ENCODE data around the gene ATP1A3. TPM values are rescaled to one million over a fixed set of nuclear protein-coding genes. Genes with fewer than 3 reads are reported as not detected.
"Not testable (repeated sequence)": the region's sequence is repeated elsewhere in the genome, so short reads cannot be mapped to it uniquely, and the experiment has no call there.

ATP1A3 gene
- polyA plus RNA-seq, 1 donor from 2014 or later: 1.2 TPM

DNA sequence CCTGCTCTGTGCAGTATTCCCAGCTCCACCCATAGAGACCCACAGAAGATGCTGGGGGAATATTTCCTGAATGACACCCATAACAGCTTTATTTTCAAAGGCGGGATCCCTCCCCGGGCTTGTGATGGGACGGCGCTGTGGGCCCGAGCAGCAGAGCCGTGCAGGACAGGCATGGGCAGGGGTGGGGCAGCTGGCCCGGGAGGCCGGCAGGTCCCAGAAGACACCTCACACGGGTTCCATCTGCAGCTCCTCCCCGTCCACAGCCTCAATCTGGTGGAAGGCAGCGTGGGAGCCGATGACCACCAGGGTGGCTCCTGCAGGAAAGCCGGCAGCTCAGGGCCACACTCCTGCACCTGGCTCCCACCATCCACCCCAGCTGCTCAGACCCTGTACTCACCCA is 37.4 kb downstream of the ATP1A3 start:
- no peaks in the 10 kb centered on the region for H3K36me3 Mint-ChIP-seq
- no peaks in the 10 kb centered on the region for H3K27me3 Mint-ChIP-seq
- no peaks in the 10 kb centered on the region for H3K9me3 Mint-ChIP-seq
- peaks cover 7 to 17% (median 12%) of the 10 kb centered on the region in 3 donors for H3K4me1 Mint-ChIP-seq
- H3K27ac Mint-ChIP-seq: no peak overlapping the region
- peak overlapping the region in 1 of 4 donors; percentile 25 for H3K4me3 Mint-ChIP-seq

DNA sequence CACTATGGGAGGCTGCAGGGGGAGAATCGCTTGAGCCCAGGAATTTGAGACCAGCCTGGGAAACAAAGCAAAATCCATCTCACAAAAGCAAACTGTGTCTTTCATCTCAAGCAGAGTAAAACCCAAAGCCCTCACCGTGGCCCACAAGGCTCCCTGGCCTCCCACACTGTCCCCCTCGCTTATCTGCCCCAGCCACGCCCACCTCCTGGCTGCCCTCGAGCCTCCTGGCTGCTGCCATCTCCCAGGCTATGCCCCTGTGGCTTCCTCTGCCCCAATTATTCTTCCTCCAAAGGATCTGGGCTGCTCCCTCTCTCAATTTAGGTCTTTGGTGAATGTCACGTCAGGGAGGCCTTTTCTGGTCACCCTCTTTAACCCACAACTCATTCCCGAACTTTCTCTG is 38.5 kb downstream of the ATP1A3 start:
- no peaks in the 10 kb centered on the region for H3K9me3 Mint-ChIP-seq
- H3K4me1 Mint-ChIP-seq: peaks cover 12 to 19% (median 16%) of the 10 kb centered on the region in 3 donors
- no peaks in the 10 kb centered on the region for H3K27me3 Mint-ChIP-seq
- peak overlapping the region in 1 of 4 donors; percentile 25 for H3K4me3 Mint-ChIP-seq
- H3K36me3 Mint-ChIP-seq: no peaks in the 10 kb centered on the region
- H3K27ac Mint-ChIP-seq: no peak overlapping the region

DNA sequence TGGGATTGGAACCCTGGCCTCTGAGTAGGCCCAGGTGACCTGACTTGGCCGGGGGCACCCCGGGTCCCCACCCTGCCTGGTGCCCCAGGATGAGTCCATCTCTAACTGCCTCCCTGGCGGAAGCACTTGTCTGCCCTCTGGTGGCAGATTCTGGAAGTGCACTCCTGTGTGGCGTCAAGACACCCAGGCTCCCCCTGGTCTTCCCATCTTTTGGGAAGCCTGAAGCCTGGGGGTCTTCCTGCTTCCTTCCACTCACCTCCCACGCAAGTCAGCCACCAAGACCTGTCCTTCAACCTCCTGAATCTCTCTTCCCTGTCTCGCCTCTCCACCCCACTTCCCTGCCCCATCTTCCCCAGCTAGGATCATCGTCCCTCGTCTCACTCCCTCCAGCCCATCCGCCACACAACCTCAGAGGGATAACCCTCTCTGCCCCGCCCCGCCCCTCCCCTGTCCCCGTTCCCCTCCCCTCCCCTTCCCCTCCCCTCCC is 42.3 kb downstream of the ATP1A3 start:
- H3K4me1 Mint-ChIP-seq: peaks cover 13 to 21% (median 18%) of the 10 kb centered on the region in 3 donors
- no peaks in the 10 kb centered on the region for H3K36me3 Mint-ChIP-seq
- no peaks in the 10 kb centered on the region for H3K9me3 Mint-ChIP-seq
- peak overlapping the region in 2 of 3 donors; percentile 40 to 97 for H3K27ac Mint-ChIP-seq
- H3K27me3 Mint-ChIP-seq: peaks cover 1% of the 10 kb centered on the region
- peak overlapping the region in 2 of 4 donors; percentile 72 to 84 for H3K4me3 Mint-ChIP-seq

DNA sequence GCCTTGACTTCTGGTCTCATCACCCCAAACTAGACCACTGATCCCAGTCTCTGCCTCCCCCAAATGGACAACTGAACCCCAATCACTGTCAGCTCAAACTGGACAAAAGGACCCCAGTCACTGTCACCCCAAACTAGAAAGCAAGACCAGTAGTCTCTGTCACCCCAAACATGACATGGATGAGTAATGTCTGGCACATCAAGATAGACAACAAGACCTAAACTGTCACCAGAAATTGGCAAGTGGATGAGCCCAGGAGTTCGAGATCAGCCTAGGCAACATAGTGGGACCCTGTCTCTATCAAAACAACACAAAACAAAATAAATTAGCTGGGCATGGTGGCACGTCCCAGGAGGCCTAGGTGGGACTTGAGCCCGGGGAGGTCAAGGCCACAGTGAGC is 46.9 kb downstream of the ATP1A3 start:
- H3K36me3 Mint-ChIP-seq: no peaks in the 10 kb centered on the region
- H3K27me3 Mint-ChIP-seq: peaks cover 2% of the 10 kb centered on the region
- H3K4me1 Mint-ChIP-seq: peaks cover 37 to 49% (median 39%) of the 10 kb centered on the region in 3 donors
- H3K27ac Mint-ChIP-seq: peak overlapping the region; percentile 95 to 100 (median 98)
- H3K9me3 Mint-ChIP-seq: no peaks in the 10 kb centered on the region
- H3K4me3 Mint-ChIP-seq: peak overlapping the region in 3 of 4 donors; percentile 52 to 66 (median 61)

DNA sequence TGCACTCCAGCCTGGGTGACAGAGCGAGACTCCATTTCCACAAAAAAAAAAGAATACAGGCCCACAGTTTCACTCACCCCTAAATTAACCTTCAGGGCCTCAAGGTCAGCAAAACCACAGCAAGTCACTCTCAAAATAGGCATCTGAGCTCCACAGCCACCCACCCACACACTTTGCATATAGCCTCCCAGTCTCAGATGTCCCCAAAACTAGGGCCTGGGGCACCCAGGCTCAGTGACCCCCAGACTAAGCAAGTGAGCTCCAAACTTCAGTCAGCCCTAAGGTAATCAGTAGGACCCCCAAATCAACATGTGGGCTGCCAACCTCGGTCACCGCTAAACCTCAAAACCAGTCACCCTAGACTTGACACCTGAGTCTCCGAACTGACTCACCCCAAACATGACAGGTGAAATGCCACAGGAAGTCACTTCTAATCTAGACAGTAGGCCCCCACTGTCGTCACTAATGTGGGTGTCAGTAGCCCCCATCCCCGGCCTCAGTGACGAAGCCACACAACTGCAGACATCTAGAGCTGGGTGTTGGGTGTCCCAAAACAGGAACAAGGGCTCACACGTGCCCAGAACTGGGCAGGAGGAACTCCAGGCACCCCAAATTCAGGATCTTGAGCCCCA is 48.8 kb downstream of the ATP1A3 start:
- Mint-ChIP-seq H3K4me3 (peak overlapping the region; percentile 75 to 89 (median 84)), H3K27ac (peak overlapping the region; percentile 98 to 100 (median 99)), H3K9me3 (no peaks in the 10 kb centered on the region), H3K36me3 (no peaks in the 10 kb centered on the region), H3K4me1 (peaks cover 38 to 51% (median 45%) of the 10 kb centered on the region in 3 donors), H3K27me3 (peaks cover 2% of the 10 kb centered on the region)

DNA sequence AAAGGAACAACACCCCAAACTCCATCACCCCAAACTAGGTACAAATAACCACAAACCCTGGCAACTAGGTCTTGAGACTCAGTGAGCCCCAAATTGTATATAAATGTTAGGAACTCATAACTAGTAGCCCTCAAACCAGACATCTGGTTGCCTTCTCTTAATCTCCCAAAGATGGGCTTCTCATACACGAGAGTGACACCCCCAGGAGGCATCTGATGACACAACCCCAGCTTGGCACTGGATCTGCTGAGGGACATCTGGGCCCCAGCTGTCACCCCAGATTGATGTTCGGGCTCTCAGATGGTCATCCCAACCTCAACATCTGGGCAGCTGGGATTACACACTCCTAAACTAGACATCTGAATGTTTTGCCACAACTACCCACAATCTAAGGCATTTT is 49.7 kb downstream of the ATP1A3 start:
- peak overlapping the region; percentile 46 to 89 (median 84) for H3K4me3 Mint-ChIP-seq
- H3K27me3 Mint-ChIP-seq: peaks cover 2% of the 10 kb centered on the region
- peak overlapping the region; percentile 98 to 100 (median 99) for H3K27ac Mint-ChIP-seq
- peaks cover 38 to 48% (median 45%) of the 10 kb centered on the region in 3 donors for H3K4me1 Mint-ChIP-seq
- H3K36me3 Mint-ChIP-seq: no peaks in the 10 kb centered on the region
- H3K9me3 Mint-ChIP-seq: no peaks in the 10 kb centered on the region

DNA sequence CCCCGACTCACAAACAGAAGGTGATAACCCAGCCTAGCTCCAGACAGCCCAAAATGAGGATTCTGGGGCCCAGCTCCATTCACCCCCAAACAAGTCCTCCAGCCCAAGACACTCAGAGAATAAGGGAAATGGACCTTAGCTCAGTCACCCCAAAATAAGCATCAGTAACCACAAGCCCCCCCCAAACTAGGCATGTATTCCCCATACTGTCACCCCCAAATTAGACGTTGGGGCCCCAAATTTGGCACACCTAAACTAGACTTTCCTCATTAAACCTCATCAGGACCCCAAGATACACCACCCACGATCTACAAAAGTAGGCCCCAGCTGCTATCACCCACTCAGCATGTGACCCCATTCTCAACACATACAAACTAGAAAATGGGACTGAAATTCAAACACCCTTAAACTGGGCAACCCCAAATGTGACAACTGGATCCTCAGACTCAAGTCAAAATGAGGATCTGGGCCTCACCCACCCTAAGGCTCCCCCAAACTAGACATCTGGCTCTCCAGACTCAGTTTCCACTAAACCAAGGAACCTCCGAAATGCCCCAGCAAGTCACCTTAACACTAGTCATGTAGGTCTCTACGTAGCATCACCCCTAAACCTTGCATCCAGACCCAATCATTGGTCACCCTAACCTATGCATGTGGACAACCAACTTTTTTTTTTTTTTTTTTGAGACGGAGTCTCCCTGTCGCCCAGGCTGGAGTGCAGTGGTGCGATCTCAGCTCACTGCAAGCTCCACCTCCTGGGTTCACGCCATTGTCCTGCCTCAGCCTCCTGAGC is 52.4 kb downstream of the ATP1A3 start:
- H3K9me3 Mint-ChIP-seq: no peaks in the 10 kb centered on the region
- peak overlapping the region; percentile 71 to 93 (median 88) for H3K4me3 Mint-ChIP-seq
- peaks cover 1% of the 10 kb centered on the region for H3K27me3 Mint-ChIP-seq
- H3K4me1 Mint-ChIP-seq: peaks cover 31 to 45% (median 42%) of the 10 kb centered on the region in 3 donors
- H3K36me3 Mint-ChIP-seq: no peaks in the 10 kb centered on the region
- H3K27ac Mint-ChIP-seq: peak overlapping the region; percentile 83 to 96 (median 89)

DNA sequence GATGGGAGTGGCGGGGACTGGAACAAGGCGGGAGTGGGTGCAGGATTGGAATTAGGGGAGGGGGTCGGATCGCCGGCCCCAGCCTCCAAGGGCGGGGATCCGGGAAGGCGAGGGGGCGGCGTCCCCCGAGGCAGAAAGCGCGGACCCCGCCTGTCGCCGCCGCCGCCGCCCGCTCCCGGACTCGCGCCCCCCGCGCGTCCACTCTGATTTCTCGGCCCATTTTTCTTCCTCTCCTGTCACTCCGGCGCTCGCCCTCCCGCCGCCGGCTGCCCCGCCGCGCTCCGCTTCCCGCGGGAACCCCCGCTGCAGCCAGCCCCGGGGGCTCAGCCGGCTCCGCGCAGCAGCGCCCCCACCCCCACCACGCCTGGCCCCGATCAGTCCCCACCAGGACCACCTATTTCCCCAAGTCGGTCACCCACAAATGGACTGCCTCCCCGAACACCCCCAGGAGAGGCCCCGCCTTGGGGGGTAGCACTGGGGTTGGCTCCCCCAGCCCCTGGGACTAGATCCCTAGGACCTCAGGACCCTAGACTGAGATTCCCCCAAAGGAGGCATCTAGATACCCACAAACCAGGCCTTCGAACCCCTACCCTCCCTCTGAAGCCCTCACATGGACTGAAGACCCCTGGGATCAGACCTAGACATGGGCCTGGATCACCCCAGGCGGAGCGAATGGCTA is 53.2 kb downstream of the ATP1A3 start:
- Mint-ChIP-seq H3K36me3 (no peaks in the 10 kb centered on the region), H3K4me1 (peaks cover 31 to 45% (median 42%) of the 10 kb centered on the region in 3 donors), H3K27ac (peak overlapping the region; percentile 83 to 96 (median 85))

DNA sequence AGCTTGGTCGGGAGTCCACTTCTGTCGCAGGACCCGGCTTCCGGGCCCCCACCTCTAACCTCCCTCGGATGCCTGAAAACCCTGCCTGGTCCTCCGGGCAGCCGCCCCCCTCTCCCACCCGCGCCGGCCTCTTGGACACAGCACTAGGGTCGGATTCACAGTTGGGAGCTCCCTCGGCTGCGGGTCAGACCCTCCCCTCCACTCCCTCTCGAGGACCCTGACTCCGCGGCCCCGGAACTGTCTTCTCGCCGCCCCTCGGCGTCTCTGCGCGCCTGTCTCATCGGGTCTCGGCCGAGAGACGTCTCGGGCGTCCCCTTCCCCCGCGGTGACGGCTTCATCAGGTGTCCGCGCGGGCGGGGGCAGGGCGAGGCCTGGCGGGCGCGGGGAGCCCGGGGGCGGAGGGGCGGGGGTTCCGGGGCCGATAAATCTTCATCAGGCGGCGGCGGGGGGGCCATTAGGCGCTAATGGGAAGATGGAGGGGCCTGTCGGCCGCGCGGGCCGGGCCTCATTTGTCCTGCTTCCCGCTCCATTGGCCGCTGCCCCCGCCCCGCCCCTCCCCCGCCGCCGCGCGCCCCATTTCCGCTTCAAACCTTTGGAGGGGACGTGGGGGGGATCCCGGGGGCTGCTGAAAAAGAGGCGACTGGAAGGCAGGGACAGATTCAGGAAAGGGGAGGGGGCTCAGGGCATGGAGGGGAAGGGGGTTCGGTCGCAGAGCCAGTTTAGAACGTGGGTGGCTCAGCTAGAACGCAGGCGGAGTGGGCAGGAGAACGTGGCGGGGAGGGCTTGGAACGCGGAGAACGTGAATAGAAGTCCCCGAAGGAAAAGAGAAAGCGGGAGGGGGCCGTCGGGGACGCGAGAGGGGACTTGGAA is 53.9 kb downstream of the ATP1A3 start:
- H3K4me3 Mint-ChIP-seq: peak overlapping the region; percentile 71 to 93 (median 88)
- H3K36me3 Mint-ChIP-seq: no peaks in the 10 kb centered on the region
- H3K4me1 Mint-ChIP-seq: peaks cover 27 to 43% (median 39%) of the 10 kb centered on the region in 3 donors
- peaks cover 4% of the 10 kb centered on the region for H3K27me3 Mint-ChIP-seq
- H3K27ac Mint-ChIP-seq: peak overlapping the region in 2 of 3 donors; percentile 85 to 96
- no peaks in the 10 kb centered on the region for H3K9me3 Mint-ChIP-seq

More for the DNA sequence above, 53.2 kb downstream of the ATP1A3 start:
- Mint-ChIP-seq H3K27me3 (peaks cover 3% of the 10 kb centered on the region), H3K4me3 (peak overlapping the region; percentile 85 to 93 (median 88)), H3K9me3 (no peaks in the 10 kb centered on the region)

DNA sequence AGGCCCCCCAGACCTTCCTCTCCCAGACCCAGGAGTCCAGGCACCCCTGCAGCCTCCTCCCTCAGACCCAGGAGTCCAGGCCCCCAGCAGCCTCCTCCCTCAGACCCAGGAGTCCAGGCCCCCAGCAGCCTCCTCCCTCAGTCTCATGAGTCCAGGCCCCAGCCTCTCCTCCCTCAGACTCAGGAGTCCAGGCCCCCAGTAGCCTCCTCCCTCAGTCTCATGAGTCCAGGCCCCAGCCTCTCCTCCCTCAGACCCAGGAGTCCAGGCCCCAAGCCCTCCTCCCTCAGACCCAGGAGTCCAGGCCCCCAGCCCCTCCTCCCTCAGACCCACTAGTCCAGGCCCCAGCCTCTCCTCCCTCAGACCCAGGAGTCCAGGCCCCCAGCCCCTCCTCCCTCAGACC is 54.8 kb downstream of the ATP1A3 start:
- peak overlapping the region in 1 of 3 donors; percentile 96 for H3K27ac Mint-ChIP-seq
- not testable (repeated sequence) for H3K9me3 Mint-ChIP-seq, H3K27me3 Mint-ChIP-seq, H3K36me3 Mint-ChIP-seq
- H3K4me1 Mint-ChIP-seq: peaks cover 27 to 43% (median 38%) of the 10 kb centered on the region in 3 donors
- H3K4me3 Mint-ChIP-seq: peak overlapping the region in 1 of 4 donors; percentile 19

DNA sequence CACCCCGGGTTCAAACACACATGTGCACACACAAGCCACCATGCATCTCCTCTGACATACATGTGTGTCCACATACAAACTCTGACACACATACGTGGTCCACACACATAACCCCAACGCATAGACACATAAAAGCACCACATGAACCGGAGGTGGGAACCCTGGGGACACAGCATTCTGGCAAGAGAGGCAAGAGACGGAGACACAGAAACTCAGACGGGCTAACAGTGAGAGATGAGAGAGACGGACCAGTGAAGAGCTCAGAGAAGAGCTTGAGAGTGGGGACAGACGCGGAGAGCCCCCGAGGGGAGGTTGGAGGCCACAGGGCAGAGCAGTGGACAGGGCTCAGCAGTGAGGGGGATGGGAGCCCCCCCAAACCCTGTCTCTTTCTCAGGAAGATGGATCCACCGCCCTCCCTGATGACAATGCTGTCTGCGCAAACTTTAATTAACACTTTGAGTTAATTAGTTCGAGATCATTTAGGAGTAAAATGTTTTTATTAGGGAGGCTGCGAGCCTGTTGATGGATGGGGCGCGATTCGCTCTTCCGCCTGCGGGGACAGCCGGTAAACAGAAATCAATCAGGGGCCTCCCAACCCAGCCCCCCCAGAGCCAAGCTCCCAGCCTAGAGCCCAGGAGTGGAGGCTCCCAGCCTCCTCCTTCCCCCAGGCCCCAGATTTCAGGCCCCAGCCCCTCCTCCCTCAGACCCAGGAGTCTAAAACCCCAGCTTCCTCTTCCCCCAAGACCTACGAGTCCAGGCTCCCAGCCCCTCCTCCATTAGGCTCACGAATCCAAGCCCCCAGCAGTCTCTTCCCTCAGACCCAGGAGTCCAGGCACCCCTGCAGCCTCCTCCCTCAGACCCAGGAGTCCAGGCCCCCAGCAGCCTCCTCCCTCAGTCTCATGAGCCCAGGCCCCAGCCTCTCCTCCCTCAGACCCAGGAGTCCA is 56.2 kb downstream of the ATP1A3 start:
- Mint-ChIP-seq H3K4me3 (peak overlapping the region; percentile 32 to 61 (median 58)), H3K9me3 (no peaks in the 10 kb centered on the region), H3K27ac (peak overlapping the region in 1 of 3 donors; percentile 38), H3K27me3 (peaks cover 7% of the 10 kb centered on the region), H3K36me3 (no peaks in the 10 kb centered on the region), H3K4me1 (peaks cover 25 to 40% (median 38%) of the 10 kb centered on the region in 3 donors)

DNA sequence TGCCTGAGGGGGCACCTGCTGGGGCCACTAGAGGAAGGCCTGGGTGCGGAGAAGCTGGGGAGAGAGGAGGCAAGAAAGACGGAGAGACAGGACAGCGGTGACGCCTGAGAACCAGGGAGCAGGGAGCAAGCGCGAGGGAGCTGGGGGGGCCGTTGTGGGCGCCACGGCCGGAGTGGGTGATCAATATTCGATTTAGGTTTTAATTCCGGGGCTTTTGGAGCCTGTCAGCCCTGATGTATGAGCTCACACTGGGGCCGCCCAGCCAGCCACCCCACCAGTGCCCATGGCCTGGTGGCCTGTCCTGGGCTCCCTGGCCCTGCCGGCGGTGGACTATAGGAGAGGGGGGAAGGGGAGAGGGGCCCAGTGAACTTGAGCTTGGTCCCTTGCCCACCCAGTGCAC is 57.1 kb downstream of the ATP1A3 start:
- Mint-ChIP-seq H3K27me3 (peaks cover 7% of the 10 kb centered on the region), H3K36me3 (no peaks in the 10 kb centered on the region), H3K27ac (peak overlapping the region in 2 of 3 donors; percentile 38 to 87), H3K4me1 (peaks cover 23 to 42% (median 36%) of the 10 kb centered on the region in 3 donors), H3K9me3 (no peaks in the 10 kb centered on the region), H3K4me3 (peak overlapping the region in 2 of 4 donors; percentile 38 to 61)

DNA sequence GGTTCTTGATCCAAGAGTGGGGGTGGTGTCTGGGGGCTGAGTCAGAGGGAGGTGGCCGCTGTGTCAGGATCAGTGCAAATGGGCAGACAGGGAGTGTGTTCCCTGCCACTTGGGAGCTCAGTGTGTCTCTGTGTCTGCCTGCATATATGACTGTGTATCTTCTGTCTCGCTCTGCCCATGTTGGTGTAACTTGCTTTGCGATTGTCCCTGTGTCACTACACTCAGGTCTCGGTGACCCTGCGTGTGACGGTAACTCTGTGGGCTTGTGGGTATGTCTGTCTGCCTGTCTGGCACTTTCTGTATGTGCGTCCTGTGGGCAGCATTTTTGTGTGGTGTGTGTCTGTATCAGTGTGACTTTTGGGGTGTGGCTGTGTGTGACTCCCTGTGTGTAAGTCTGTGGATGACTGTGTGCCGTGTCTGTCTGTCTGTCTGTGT is 57.6 kb downstream of the ATP1A3 start:
- no peaks in the 10 kb centered on the region for H3K36me3 Mint-ChIP-seq
- H3K27ac Mint-ChIP-seq: peak overlapping the region; percentile 13 to 87 (median 59)
- H3K27me3 Mint-ChIP-seq: peaks cover 7% of the 10 kb centered on the region
- H3K4me3 Mint-ChIP-seq: peak overlapping the region in 2 of 4 donors; percentile 18 to 38
- H3K9me3 Mint-ChIP-seq: no peaks in the 10 kb centered on the region
- H3K4me1 Mint-ChIP-seq: peaks cover 19 to 40% (median 33%) of the 10 kb centered on the region in 3 donors
